A549 (cell line): Measurements from ENCODE around the gene CSTF1.

Source experiments
- CTCF ChIP-seq: fragments of >200 bp; sonication (Bioruptor Twin); formaldehyde crosslinking; IDR thresholded peaks from 3 replicates; pipeline ENCODE4 v1.5.1; 2016
- ELK1 ChIP-seq: fragments of 150-350 bp; IDR thresholded peaks from 2 replicates; pipeline ENCODE4 v1.6.1; 2014; ENCODE audit warnings: low read depth, mild to moderate bottlenecking, low read length
- EP300 ChIP-seq, 2 experiments: fragments of >200 bp; sonication (Bioruptor Twin); formaldehyde crosslinking; IDR thresholded peaks; 2 replicates in 1 of 2; 3 replicates in 1 of 2; pipeline ENCODE4 v1.6.1; 2016 to 2017
- PBX3 ChIP-seq: IDR thresholded peaks from 2 replicates; pipeline ENCODE4 v1.6.1; 2012
- POLR2A ChIP-seq: IDR thresholded peaks from 2 replicates; pipeline ENCODE4 v1.6.1; 2012; ENCODE audit warnings: mild to moderate bottlenecking, low read length
- POLR2AphosphoS2 ChIP-seq: conservative IDR thresholded peaks from 2 replicates; pipeline ENCODE4 v1.6.1; 2012; ENCODE audit warnings: low read length, improper control_type of control experiment, inconsistent platforms

- no peak for TF ChIP-seq POLR2A
- TF ChIP-seq ELK1: no peak
- TF ChIP-seq CTCF: no peak
- TF ChIP-seq PBX3: no peak
- TF ChIP-seq POLR2AphosphoS2: no peak
- TF ChIP-seq EP300 (IDR thresholded peaks at IDR 0.05): no peak
These were observed 39.1 kb upstream of the CSTF1 start for GRCh38 chr20:56353356-56353755.
